ENCODE data around the gene GPD1L.
"Not testable (repeated sequence)": the region's sequence is repeated elsewhere in the genome, so short reads cannot be mapped to it uniquely, and the experiment has no call there.

Gene GPD1L

GRCh38 chr3:32186097-32186496 is 79.7 kb downstream of the GPD1L start:
- DNase-seq: no peak

GRCh38 chr3:32186876-32187275 is 80.5 kb downstream of the GPD1L start:
- no peak for DNase-seq

- no peak for DNase-seq
These were observed 83.3 kb downstream of the GPD1L start for GRCh38 chr3:32189693-32190092.

GRCh38 chr3:32190556-32190955 is 84.1 kb downstream of the GPD1L start:
- not testable (repeated sequence) for DNase-seq

GRCh38 chr3:32193101-32193500 is 86.7 kb downstream of the GPD1L start:
- DNase-seq: no peak

GRCh38 chr3:32194653-32195052 is 88.2 kb downstream of the GPD1L start:
- DNase-seq: no peak

- DNase-seq: no peak
These were observed 89.6 kb downstream of the GPD1L start for GRCh38 chr3:32195995-32196540.

GRCh38 chr3:32197991-32198390 is 91.6 kb downstream of the GPD1L start:
- no peak for DNase-seq

- no peak for DNase-seq
These were observed 92.3 kb downstream of the GPD1L start for GRCh38 chr3:32198714-32199113.

GRCh38 chr3:32200490-32200889 is 94.1 kb downstream of the GPD1L start:
- DNase-seq: no peak

GRCh38 chr3:32200992-32201758 is 94.8 kb downstream of the GPD1L start:
- no peak for DNase-seq

GRCh38 chr3:32202496-32202895 is 96.1 kb downstream of the GPD1L start:
- no peak for DNase-seq

GRCh38 chr3:32203854-32204253 is 97.4 kb downstream of the GPD1L start:
- DNase-seq: no peak

- no peak for DNase-seq
These were observed 102.0 kb downstream of the GPD1L start for GRCh38 chr3:32208447-32208846.

- no peak for DNase-seq
These were observed 108.8 kb downstream of the GPD1L start for GRCh38 chr3:32215185-32215584.

GRCh38 chr3:32216172-32216783 is 109.9 kb downstream of the GPD1L start:
- no peak for DNase-seq

- DNase-seq: no peak
These were observed 110.9 kb downstream of the GPD1L start for GRCh38 chr3:32217339-32217738.
